ENCODE measurements around the gene NT5DC1.

DNA sequence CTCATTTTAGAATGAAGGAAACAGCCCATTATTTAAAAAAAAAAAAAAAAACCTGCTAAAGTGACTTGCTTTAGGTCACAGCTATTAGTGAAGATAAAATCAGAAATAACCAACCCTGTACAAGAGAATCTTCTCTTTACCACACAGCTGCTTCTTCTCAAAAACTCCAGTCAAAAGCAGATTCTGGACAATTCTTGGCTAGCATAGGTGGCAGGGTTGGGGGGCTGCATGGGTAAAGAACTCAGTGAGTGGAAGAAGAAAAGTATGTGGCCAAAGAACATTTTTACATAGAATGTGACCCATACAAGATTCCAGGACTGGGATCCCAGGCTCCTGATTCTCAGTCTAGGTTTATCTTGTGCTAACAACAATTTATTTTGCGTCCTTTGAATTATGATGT is 30.6 kb upstream of the NT5DC1 start:
- TF ChIP-seq, protein P1, sequence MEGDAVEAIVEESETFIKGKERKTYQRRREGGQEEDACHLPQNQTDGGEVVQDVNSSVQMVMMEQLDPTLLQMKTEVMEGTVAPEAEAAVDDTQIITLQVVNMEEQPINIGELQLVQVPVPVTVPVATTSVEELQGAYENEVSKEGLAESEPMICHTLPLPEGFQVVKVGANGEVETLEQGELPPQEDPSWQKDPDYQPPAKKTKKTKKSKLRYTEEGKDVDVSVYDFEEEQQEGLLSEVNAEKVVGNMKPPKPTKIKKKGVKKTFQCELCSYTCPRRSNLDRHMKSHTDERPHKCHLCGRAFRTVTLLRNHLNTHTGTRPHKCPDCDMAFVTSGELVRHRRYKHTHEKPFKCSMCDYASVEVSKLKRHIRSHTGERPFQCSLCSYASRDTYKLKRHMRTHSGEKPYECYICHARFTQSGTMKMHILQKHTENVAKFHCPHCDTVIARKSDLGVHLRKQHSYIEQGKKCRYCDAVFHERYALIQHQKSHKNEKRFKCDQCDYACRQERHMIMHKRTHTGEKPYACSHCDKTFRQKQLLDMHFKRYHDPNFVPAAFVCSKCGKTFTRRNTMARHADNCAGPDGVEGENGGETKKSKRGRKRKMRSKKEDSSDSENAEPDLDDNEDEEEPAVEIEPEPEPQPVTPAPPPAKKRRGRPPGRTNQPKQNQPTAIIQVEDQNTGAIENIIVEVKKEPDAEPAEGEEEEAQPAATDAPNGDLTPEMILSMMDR (IDR thresholded peaks at IDR 0.05) = no peak
- TF ChIP-seq, protein P2, sequence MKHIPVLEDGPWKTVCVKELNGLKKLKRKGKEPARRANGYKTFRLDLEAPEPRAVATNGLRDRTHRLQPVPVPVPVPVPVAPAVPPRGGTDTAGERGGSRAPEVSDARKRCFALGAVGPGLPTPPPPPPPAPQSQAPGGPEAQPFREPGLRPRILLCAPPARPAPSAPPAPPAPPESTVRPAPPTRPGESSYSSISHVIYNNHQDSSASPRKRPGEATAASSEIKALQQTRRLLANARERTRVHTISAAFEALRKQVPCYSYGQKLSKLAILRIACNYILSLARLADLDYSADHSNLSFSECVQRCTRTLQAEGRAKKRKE (CRISPR knock-in tag; IDR thresholded peaks at IDR 0.05; ENCODE audit: low read depth) = no peak
- no peak for TF ChIP-seq POLR2A (IDR thresholded peaks at IDR 0.05; ENCODE audit: low read length)
- TF ChIP-seq, protein P3, sequence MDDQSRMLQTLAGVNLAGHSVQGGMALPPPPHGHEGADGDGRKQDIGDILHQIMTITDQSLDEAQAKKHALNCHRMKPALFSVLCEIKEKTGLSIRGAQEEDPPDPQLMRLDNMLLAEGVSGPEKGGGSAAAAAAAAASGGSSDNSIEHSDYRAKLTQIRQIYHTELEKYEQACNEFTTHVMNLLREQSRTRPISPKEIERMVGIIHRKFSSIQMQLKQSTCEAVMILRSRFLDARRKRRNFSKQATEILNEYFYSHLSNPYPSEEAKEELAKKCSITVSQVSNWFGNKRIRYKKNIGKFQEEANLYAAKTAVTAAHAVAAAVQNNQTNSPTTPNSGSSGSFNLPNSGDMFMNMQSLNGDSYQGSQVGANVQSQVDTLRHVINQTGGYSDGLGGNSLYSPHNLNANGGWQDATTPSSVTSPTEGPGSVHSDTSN (IDR thresholded peaks at IDR 0.05) = no peak
- no peak for TF ChIP-seq MAZ (IDR thresholded peaks at IDR 0.05; ENCODE audit: borderline replicate concordance, low read depth, low read length)
- TF ChIP-seq BHLHE40 (IDR thresholded peaks at IDR 0.05; ENCODE audit: low read depth, low read length) = no peak
- TF ChIP-seq RAD21 (conservative IDR thresholded peaks at IDR 0.05 in 1 of 2, IDR thresholded peaks at IDR 0.05 in 1 of 2) = no peak
- TF ChIP-seq CEBPB (IDR thresholded peaks at IDR 0.05) = no peak

Measured in A549 (cell line).